CD8-positive, alpha-beta memory T cell (primary cell): ENCODE data around the gene POMP. TPM values are rescaled to one million over a fixed set of nuclear protein-coding genes. Genes with fewer than 3 reads are reported as not detected.

Experiments
- CTCF ChIA-PET: fragments of 350-600 bp; sonication (Branson Sonifier 250); formaldehyde crosslinking; loops from one replicate; lab custom pipeline; 2021; ENCODE audit warnings: antibody characterized with exemption; lab: Charles Lee
- POLR2A ChIA-PET: fragments of 350-600 bp; sonication (Branson Sonifier 250); formaldehyde crosslinking; loops from one replicate; lab custom pipeline; 2021; ENCODE audit warnings: antibody characterized with exemption; lab: Charles Lee
- DNase-seq, 5 donors: peaks; one replicate each; pipeline versions ENCODE4 v3.0.0 to v3.0.0-alpha.2; 2020 to 2022; ENCODE audit warnings: mixed read lengths in 1 of 5
- H3K27ac ChIP-seq: one replicate; pipeline ENCODE4 v1.7.0; 2013; ENCODE audit warnings: low read depth, mild to moderate bottlenecking, low read length, moderate library complexity
- H3K27me3 ChIP-seq: 2 replicates; pipeline ENCODE4 v1.7.0; 2013; ENCODE audit warnings: low read length, mild to moderate bottlenecking; ENCODE audit not compliant: insufficient read depth, poor library complexity, severe bottlenecking
- H3K36me3 ChIP-seq: 2 replicates; pipeline ENCODE4 v1.7.0; 2013; ENCODE audit warnings: mild to moderate bottlenecking, low read length, moderate library complexity; ENCODE audit not compliant: insufficient read depth
- H3K4me1 ChIP-seq: 2 replicates; pipeline ENCODE4 v1.7.0; 2013; ENCODE audit warnings: mild to moderate bottlenecking, low read length, moderate library complexity; ENCODE audit not compliant: insufficient read depth
- H3K4me3 ChIP-seq: 2 replicates; pipeline ENCODE4 v1.7.0; 2013; ENCODE audit warnings: mild to moderate bottlenecking, low read length
- H3K9me3 ChIP-seq: 2 replicates; pipeline ENCODE4 v1.7.0; 2013; ENCODE audit warnings: mild to moderate bottlenecking, low read length
- H3K27ac Mint-ChIP-seq, 8 donors: one replicate each; pipeline ENCODE4 v1.8.0; 2020 to 2021; ENCODE audit warnings: mixed read lengths in 8 of 8, mild to moderate bottlenecking in 6 of 8, inconsistent platforms in 3 of 8, moderate library complexity in 3 of 8
- H3K27me3 Mint-ChIP-seq, 2 donors: one replicate each; pipeline ENCODE4 v1.8.0; 2020 to 2021; ENCODE audit warnings: mixed read lengths in 2 of 2, mild to moderate bottlenecking in 1 of 2, moderate library complexity in 1 of 2
- H3K36me3 Mint-ChIP-seq, 3 donors: one replicate each; pipeline ENCODE4 v1.8.0; 2020 to 2021; ENCODE audit warnings: mixed read lengths in 3 of 3, inconsistent platforms in 1 of 3, mild to moderate bottlenecking in 1 of 3
- H3K4me1 Mint-ChIP-seq, 3 donors: one replicate each; pipeline ENCODE4 v1.8.0; 2020 to 2021; ENCODE audit warnings: mixed read lengths in 3 of 3, inconsistent platforms in 1 of 3, mild to moderate bottlenecking in 1 of 3
- H3K4me3 Mint-ChIP-seq, 7 donors: one replicate each; pipeline ENCODE4 v1.8.0; 2020 to 2021; ENCODE audit warnings: mixed read lengths in 7 of 7, mild to moderate bottlenecking in 6 of 7, moderate library complexity in 4 of 7, inconsistent platforms in 2 of 7
- H3K9me3 Mint-ChIP-seq, 5 donors: one replicate each; pipeline ENCODE4 v1.8.0; 2020 to 2022; ENCODE audit warnings: mixed read lengths in 5 of 5, mild to moderate bottlenecking in 3 of 5, moderate library complexity in 2 of 5, inconsistent platforms in 1 of 5
- polyA plus RNA-seq: library from polyadenylated mRNA; unstranded; fragments of 300-500 nt; fragmentation: Illumina TruSeq; gene quantifications from one replicate; pipeline ENCODE4 v1.2.3, GENCODE V29; 2021
- total RNA-seq, 2 experiments: library from RNA; stranded (reverse); gene quantifications; one replicate each; pipeline ENCODE4 v1.2.3, GENCODE V29; 2021

POMP gene
- total and polyA plus RNA-seq, 3 experiments from 2014 or later: 98.4 to 131 (median 127) TPM

DNA sequence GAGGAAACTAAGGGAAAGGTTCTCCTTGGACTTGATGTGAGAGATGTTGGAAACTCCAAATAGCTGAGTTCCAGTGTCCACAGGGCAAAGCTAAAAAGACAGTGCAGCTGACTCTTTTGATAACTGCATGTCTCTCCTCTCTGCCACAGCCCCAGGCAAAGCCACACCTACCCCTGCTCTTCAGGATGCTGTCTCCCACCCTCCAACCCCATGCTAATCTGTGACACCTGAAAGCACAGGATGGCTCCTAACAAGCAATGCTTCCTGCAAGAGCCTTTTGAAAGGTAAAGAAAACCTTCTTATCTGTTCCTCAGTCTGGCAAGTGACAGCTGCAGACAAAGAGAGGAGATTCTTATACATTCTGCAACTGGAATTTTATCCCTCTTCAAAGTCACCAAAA, 45.4 kb downstream of the POMP start:
- no peaks in the 10 kb centered on the region for H3K9me3 Mint-ChIP-seq
- Histone ChIP-seq H3K27me3 (no peaks in the 10 kb centered on the region), H3K27ac (no peak overlapping the region), H3K36me3 (peaks cover 20% of the 10 kb centered on the region), H3K4me1 (no peaks in the 10 kb centered on the region), H3K4me3 (no peak overlapping the region), H3K9me3 (no peaks in the 10 kb centered on the region)
- no peak overlapping the region for H3K4me3 Mint-ChIP-seq
- H3K27ac Mint-ChIP-seq: no peak overlapping the region
- peaks cover 25 to 75% (median 34%) of the 10 kb centered on the region in 3 donors for H3K36me3 Mint-ChIP-seq
- peaks cover 0 to 8% (median 6%) of the 10 kb centered on the region in 3 donors for H3K4me1 Mint-ChIP-seq
- H3K27me3 Mint-ChIP-seq: no peaks in the 10 kb centered on the region
- CTCF ChIA-PET: no interaction called here
- POLR2A ChIA-PET: no interaction called here
- DNase-seq: no peak

GRCh38 chr13:28704919-28705318, 46.0 kb downstream of the POMP start:
- H3K36me3 ChIP-seq: peaks cover 20% of the 10 kb centered on the region
- POLR2A ChIA-PET: no interaction called here
- no peak for DNase-seq
- no peaks in the 10 kb centered on the region for H3K9me3 ChIP-seq
- H3K4me3 ChIP-seq: no peak overlapping the region
- H3K9me3 Mint-ChIP-seq: no peaks in the 10 kb centered on the region
- no peaks in the 10 kb centered on the region for H3K4me1 ChIP-seq
- no peaks in the 10 kb centered on the region for H3K27me3 ChIP-seq
- no peaks in the 10 kb centered on the region for H3K27me3 Mint-ChIP-seq
- H3K4me3 Mint-ChIP-seq: no peak overlapping the region
- H3K4me1 Mint-ChIP-seq: peaks cover 0 to 8% (median 6%) of the 10 kb centered on the region in 3 donors
- peaks cover 29 to 75% (median 36%) of the 10 kb centered on the region in 3 donors for H3K36me3 Mint-ChIP-seq
- H3K27ac Mint-ChIP-seq: no peak overlapping the region
- CTCF ChIA-PET: no interaction called here
- H3K27ac ChIP-seq: no peak overlapping the region

DNA sequence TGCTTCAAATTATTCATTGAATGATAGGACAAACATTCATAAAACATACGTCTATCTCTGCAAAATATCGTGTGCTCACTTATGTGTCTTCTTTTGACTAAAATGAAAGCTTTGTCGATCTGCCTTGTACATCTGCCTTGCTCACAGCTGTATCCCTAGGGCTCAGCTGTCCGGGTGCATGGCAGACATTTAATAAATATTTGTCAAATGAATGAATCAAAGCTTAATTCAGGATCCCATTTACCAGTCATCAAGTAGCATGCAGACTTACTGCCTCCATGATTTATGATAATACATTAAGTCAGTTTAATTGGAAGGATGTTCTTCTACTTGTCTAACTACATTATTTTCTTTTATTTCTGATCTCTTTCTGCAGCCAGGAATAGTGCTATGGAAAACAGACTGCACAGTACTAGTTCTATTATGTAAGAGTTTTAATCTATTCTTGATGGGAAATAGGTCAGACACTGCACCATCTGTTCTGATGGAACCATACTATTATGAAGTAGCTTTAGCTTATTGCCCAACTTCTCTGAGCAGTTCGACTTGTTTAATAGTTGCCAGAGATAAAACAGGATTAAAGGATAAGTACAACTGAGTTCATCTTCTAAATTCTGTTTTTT, 46.6 kb downstream of the POMP start:
- no peak overlapping the region for H3K27ac ChIP-seq
- no peaks in the 10 kb centered on the region for H3K9me3 ChIP-seq
- H3K36me3 ChIP-seq: peaks cover 14% of the 10 kb centered on the region
- POLR2A ChIA-PET: no interaction called here
- CTCF ChIA-PET: no interaction called here
- H3K27me3 ChIP-seq: no peaks in the 10 kb centered on the region
- no peak for DNase-seq
- Mint-ChIP-seq H3K9me3 (no peaks in the 10 kb centered on the region), H3K27ac (no peak overlapping the region), H3K27me3 (no peaks in the 10 kb centered on the region), H3K36me3 (peaks cover 23 to 75% (median 32%) of the 10 kb centered on the region in 3 donors), H3K4me3 (no peak overlapping the region), H3K4me1 (peaks cover 0 to 8% (median 6%) of the 10 kb centered on the region in 3 donors)
- H3K4me3 ChIP-seq: no peak overlapping the region
- H3K4me1 ChIP-seq: no peaks in the 10 kb centered on the region

DNA sequence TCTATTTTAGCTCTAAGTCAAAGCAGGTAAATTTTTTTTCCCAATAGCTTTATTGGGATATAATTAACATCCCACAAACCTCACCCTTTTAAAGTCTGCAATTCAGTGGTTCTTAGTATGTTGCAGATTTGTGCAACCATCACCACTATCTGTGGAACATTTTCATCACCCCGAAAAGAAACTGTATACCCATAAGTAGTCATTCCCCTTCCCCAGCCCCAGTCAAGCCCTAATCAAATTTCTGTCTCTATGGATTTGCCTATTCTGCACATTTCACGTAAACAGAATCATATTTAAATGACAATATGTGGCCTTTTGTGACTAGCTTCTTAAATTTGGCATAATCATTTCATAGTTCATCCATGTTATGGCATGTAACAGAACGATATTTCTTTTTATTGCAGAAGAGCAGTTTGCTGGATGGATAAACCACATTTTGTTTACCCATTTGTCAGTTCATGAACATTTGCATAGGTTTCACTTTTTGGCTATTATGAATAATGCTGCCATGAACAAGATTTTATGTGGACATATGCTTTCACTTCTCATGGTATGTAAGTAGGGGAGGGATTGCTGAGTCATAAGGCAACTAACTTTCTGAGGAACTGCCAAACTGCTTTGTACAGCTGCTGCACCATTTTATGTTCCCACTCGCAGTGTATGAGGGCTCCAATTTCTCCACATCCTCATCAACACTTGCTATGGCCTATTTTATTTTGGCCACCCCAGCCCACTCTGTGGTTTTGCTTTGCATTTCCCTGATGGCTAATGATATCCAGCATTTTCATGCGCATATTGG, 48.9 kb downstream of the POMP start:
- CTCF ChIA-PET: no interaction called here
- H3K4me3 ChIP-seq: no peak overlapping the region
- H3K27me3 ChIP-seq: no peaks in the 10 kb centered on the region
- DNase-seq: no peak
- H3K9me3 Mint-ChIP-seq: no peaks in the 10 kb centered on the region
- H3K4me1 Mint-ChIP-seq: peaks cover 0 to 8% (median 6%) of the 10 kb centered on the region in 3 donors
- POLR2A ChIA-PET: no interaction called here
- H3K27ac Mint-ChIP-seq: no peak overlapping the region
- H3K27ac ChIP-seq: peak overlapping the region; percentile 9
- H3K4me1 ChIP-seq: no peaks in the 10 kb centered on the region
- peaks cover 6% of the 10 kb centered on the region for H3K36me3 ChIP-seq
- no peaks in the 10 kb centered on the region for H3K9me3 ChIP-seq
- peaks cover 25 to 72% (median 29%) of the 10 kb centered on the region in 3 donors for H3K36me3 Mint-ChIP-seq
- H3K27me3 Mint-ChIP-seq: no peaks in the 10 kb centered on the region
- no peak overlapping the region for H3K4me3 Mint-ChIP-seq

DNA sequence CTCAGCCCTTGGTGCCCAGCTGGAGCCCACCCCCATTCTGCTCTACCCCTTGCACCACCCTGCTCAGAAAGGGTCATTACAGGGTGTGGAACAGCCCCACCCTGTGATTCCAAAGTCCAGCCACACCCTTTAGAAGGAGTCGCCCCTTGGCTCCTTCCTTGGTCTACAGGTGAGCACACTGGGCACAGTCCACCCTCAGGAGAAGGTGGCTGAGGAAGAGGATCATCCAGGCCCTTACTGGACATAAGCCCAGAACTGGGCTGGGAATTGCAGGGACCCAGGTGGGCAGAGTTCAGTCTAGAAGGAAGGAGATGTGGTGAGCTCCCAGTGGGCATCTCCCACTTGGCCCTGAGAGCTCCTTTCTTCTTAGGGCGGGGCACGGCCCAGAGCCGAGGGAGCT, 51.2 kb downstream of the POMP start:
- ChIA-PET POLR2A (no interaction called here), CTCF (no interaction called here)

GRCh38 chr13:28714651-28715050, 55.7 kb downstream of the POMP start:
- peaks cover 10 to 53% (median 12%) of the 10 kb centered on the region in 3 donors for H3K36me3 Mint-ChIP-seq
- peak overlapping the region in 3 of 8 donors; percentile 47 to 77 (median 64) for H3K27ac Mint-ChIP-seq
- no peak overlapping the region for H3K4me3 ChIP-seq
- no peaks in the 10 kb centered on the region for H3K9me3 ChIP-seq
- no peak overlapping the region for H3K27ac ChIP-seq
- ChIA-PET CTCF (no interaction called here), POLR2A (no interaction called here)
- no peaks in the 10 kb centered on the region for H3K9me3 Mint-ChIP-seq
- peaks cover 25% of the 10 kb centered on the region for H3K4me1 ChIP-seq
- no peak for DNase-seq
- H3K4me1 Mint-ChIP-seq: peaks cover 35 to 48% (median 38%) of the 10 kb centered on the region in 3 donors
- no peaks in the 10 kb centered on the region for H3K27me3 Mint-ChIP-seq
- peaks cover 5% of the 10 kb centered on the region for H3K36me3 ChIP-seq
- peak overlapping the region in 1 of 7 donors; percentile 24 for H3K4me3 Mint-ChIP-seq
- H3K27me3 ChIP-seq: no peaks in the 10 kb centered on the region

More for the DNA sequence above, 51.2 kb downstream of the POMP start:
- no peak overlapping the region for H3K4me3 ChIP-seq
- peaks cover 5% of the 10 kb centered on the region for H3K36me3 ChIP-seq
- no peak overlapping the region for H3K4me3 Mint-ChIP-seq
- H3K9me3 ChIP-seq: no peaks in the 10 kb centered on the region
- H3K9me3 Mint-ChIP-seq: no peaks in the 10 kb centered on the region
- no peak overlapping the region for H3K27ac ChIP-seq
- DNase-seq: no peak
- H3K27me3 Mint-ChIP-seq: no peaks in the 10 kb centered on the region
- H3K4me1 Mint-ChIP-seq: peaks cover 4 to 17% (median 11%) of the 10 kb centered on the region in 3 donors
- peak overlapping the region in 1 of 8 donors; percentile 81 for H3K27ac Mint-ChIP-seq
- H3K27me3 ChIP-seq: no peaks in the 10 kb centered on the region
- H3K36me3 Mint-ChIP-seq: peaks cover 25 to 64% (median 29%) of the 10 kb centered on the region in 3 donors
- no peaks in the 10 kb centered on the region for H3K4me1 ChIP-seq

GRCh38 chr13:28716511-28716910, 57.6 kb downstream of the POMP start:
- Mint-ChIP-seq H3K4me3 (peak overlapping the region in 6 of 7 donors; percentile 60 to 96 (median 92)), H3K36me3 (peaks cover 8 to 38% (median 8%) of the 10 kb centered on the region in 3 donors), H3K9me3 (no peaks in the 10 kb centered on the region), H3K4me1 (peaks cover 36 to 49% (median 38%) of the 10 kb centered on the region in 3 donors), H3K27ac (peak overlapping the region in 5 of 8 donors; percentile 29 to 93 (median 78)), H3K27me3 (no peaks in the 10 kb centered on the region)
- Histone ChIP-seq H3K27ac (no peak overlapping the region), H3K4me3 (no peak overlapping the region), H3K36me3 (peaks cover 3% of the 10 kb centered on the region), H3K4me1 (peaks cover 25% of the 10 kb centered on the region), H3K9me3 (no peaks in the 10 kb centered on the region), H3K27me3 (no peaks in the 10 kb centered on the region)
- DNase-seq: no peak
- ChIA-PET CTCF (no interaction called here), POLR2A (no interaction called here)

- Histone ChIP-seq H3K4me3 (no peak overlapping the region), H3K27ac (no peak overlapping the region), H3K9me3 (no peaks in the 10 kb centered on the region), H3K27me3 (no peaks in the 10 kb centered on the region), H3K36me3 (no peaks in the 10 kb centered on the region), H3K4me1 (peaks cover 25% of the 10 kb centered on the region)
- H3K36me3 Mint-ChIP-seq: peaks cover 4 to 33% (median 5%) of the 10 kb centered on the region in 3 donors
- ChIA-PET CTCF (interaction anchor here (1.2 kb wide), 1 partner anchor 58 kb away, joined by 3 read pairs; the partner anchor contains the start of gene POMP), POLR2A (interaction anchor here (2.2 kb wide), 1 partner anchor 58 kb away, joined by 11 read pairs; the partner anchor contains the start of gene POMP)
- H3K27me3 Mint-ChIP-seq: no peaks in the 10 kb centered on the region
- no peaks in the 10 kb centered on the region for H3K9me3 Mint-ChIP-seq
- peak overlapping the region; percentile 58 to 96 (median 95) for H3K4me3 Mint-ChIP-seq
- H3K27ac Mint-ChIP-seq: peak overlapping the region in 6 of 8 donors; percentile 29 to 93 (median 58)
- no peak for DNase-seq
- peaks cover 36 to 49% (median 38%) of the 10 kb centered on the region in 3 donors for H3K4me1 Mint-ChIP-seq
Measured at GRCh38 chr13:28717170-28717569, 58.2 kb downstream of the POMP start.
